ENCODE data around the gene OR51A2.

The OR51A2 gene

GRCh38 chr11:4979036-4979435, 23.5 kb upstream of the OR51A2 start:
- H3K27ac Mint-ChIP-seq: no peak overlapping the region
- H3K4me1 Mint-ChIP-seq: peaks cover 4% of the 10 kb centered on the region
- DNase-seq: no peak
- H3K4me3 Mint-ChIP-seq: no peak overlapping the region
- H3K36me3 Mint-ChIP-seq (ENCODE audit: low read depth): no peaks in the 10 kb centered on the region
- peaks cover 5% of the 10 kb centered on the region for H3K9me3 Mint-ChIP-seq
- H3K27me3 Mint-ChIP-seq (ENCODE audit: low read depth, poor library complexity): no peaks in the 10 kb centered on the region
- TF ChIP-seq CTCF (IDR thresholded peaks at IDR 0.05): no peak

- Mint-ChIP-seq H3K36me3 (ENCODE audit: low read depth) (no peaks in the 10 kb centered on the region), H3K4me1 (no peaks in the 10 kb centered on the region), H3K27me3 (ENCODE audit: low read depth, poor library complexity) (peaks cover 4% of the 10 kb centered on the region), H3K4me3 (no peak overlapping the region), H3K27ac (no peak overlapping the region), H3K9me3 (peaks cover 5% of the 10 kb centered on the region)
- no peak for DNase-seq
- TF ChIP-seq CTCF (IDR thresholded peaks at IDR 0.05): no peak
These were observed 19.9 kb upstream of the OR51A2 start for GRCh38 chr11:4975436-4975835.

GRCh38 chr11:4962816-4963215, 7.3 kb upstream of the OR51A2 start:
- Mint-ChIP-seq H3K4me1 (no peaks in the 10 kb centered on the region), H3K27me3 (ENCODE audit: low read depth, poor library complexity) (peaks cover 8% of the 10 kb centered on the region), H3K4me3 (no peak overlapping the region), H3K9me3 (peaks cover 18% of the 10 kb centered on the region), H3K36me3 (ENCODE audit: low read depth) (no peaks in the 10 kb centered on the region), H3K27ac (no peak overlapping the region)
- no peak for TF ChIP-seq CTCF (IDR thresholded peaks at IDR 0.05)
- DNase-seq: no peak

GRCh38 chr11:4960877-4961276, 5.4 kb upstream of the OR51A2 start:
- Mint-ChIP-seq H3K27me3 (ENCODE audit: low read depth, poor library complexity) (peaks cover 8% of the 10 kb centered on the region), H3K4me1 (no peaks in the 10 kb centered on the region), H3K4me3 (no peak overlapping the region), H3K9me3 (peaks cover 18% of the 10 kb centered on the region), H3K36me3 (ENCODE audit: low read depth) (no peaks in the 10 kb centered on the region), H3K27ac (no peak overlapping the region)
- no peak for TF ChIP-seq CTCF (IDR thresholded peaks at IDR 0.05)
- DNase-seq: no peak

- no peak overlapping the region for H3K4me3 Mint-ChIP-seq
- peaks cover 9% of the 10 kb centered on the region for H3K27me3 Mint-ChIP-seq (ENCODE audit: low read depth, poor library complexity)
- no peaks in the 10 kb centered on the region for H3K36me3 Mint-ChIP-seq (ENCODE audit: low read depth)
- DNase-seq: no peak
- no peak for TF ChIP-seq CTCF (IDR thresholded peaks at IDR 0.05)
- no peaks in the 10 kb centered on the region for H3K4me1 Mint-ChIP-seq
- H3K27ac Mint-ChIP-seq: no peak overlapping the region
- H3K9me3 Mint-ChIP-seq: no peaks in the 10 kb centered on the region
These were observed 1.9 kb upstream of the OR51A2 start for GRCh38 chr11:4957396-4957795.

- Mint-ChIP-seq H3K4me3 (no peak within 1 kb of the TSS), H3K4me1 (no peaks in the 10 kb centered on the region), H3K27me3 (ENCODE audit: low read depth, poor library complexity) (no peaks in the 10 kb centered on the region), H3K9me3 (no peaks in the 10 kb centered on the region), H3K36me3 (ENCODE audit: low read depth) (no peaks in the 10 kb centered on the region), H3K27ac (no peak within 1 kb of the TSS)
- TF ChIP-seq CTCF (IDR thresholded peaks at IDR 0.05): no peak
- DNase-seq: no peak
These were observed 8.0 kb downstream of the OR51A2 start, which contains the start of gene OR51A4 for GRCh38 chr11:4947505-4947904. TSS of gene OR51A4 (minus strand) at chr11:4947605. CDS start at chr11:4947100, 505 bp downstream.
